HUDEP-2 (cell line): ENCODE results near the gene CELSR1.

Source experiments
- DNase-seq, 76 experiments: peaks; one replicate each; lab custom pipeline; 2025; ENCODE audit not compliant: unreplicated experiment in 76 of 76; lab: John Stamatoyannopoulos, UW

CELSR1 gene

DNA sequence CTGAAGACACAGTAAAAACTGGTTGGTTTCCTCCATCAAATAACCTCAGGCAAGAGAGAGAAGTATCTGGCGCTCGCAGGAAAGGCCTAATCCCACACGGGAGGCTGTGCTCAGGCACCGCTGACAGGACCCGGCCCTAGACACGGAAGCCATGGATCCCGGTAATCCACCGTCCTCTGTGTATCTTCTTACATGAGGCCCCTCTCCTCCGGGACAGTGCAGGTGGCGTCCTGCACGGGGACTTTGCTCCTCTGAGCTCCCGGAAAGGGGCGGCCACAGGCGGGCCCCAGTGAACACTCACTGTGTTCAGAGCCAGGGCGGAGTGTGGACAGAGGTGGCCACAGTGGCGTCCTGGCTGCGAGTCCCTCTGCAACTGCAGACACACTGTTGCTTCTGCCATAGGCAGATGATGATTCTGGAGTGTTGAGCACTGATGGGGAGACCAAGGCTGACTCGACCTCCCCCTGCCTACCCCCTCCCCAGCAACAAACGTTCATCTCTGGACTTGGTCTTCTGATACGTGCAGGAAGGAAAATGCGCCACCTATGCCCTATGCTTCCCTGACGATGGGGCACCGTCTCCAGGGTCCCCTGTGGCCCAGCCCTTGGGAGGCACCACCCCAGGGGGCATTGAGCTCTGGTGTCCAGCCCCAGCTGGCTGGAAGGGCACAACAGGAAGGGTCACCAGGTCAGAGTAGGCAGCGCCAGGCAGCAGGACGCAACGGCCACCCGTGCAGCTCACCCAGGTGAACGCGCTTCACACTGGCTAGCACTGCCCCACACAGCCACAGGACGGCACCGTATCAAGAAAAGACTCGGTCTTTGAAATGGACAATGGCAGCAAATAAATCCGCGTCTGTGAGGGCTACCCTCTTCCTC lies 106.2 kb downstream of the CELSR1 start:
- DNase-seq, result no peak

DNA sequence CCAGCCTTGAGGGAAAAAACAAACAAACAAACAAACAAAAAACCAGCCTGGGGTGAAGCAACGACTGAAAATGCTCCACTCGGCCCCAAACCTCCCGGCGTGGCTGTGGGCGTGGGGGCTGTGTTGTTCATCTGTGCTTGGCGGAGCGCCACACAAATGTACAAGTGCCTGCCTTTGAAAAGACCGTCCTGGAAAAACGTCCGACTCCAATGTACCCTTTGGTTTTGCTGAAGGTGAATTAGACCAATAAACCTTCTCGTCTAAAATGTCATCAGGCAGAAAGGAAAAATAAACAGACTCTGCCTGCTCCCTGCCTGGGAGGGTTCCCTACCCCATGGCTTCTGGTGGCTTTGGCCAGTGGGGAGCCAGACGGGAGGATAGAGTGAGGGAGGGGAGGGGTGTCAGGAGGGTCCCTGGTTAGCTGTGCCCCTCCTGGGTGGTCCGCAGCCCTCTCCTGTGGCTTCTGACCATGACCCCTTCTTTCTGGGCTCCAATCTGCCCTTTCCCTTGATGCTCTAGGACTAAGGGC lies 108.0 kb downstream of the CELSR1 start:
- DNase-seq, result no peak

DNA sequence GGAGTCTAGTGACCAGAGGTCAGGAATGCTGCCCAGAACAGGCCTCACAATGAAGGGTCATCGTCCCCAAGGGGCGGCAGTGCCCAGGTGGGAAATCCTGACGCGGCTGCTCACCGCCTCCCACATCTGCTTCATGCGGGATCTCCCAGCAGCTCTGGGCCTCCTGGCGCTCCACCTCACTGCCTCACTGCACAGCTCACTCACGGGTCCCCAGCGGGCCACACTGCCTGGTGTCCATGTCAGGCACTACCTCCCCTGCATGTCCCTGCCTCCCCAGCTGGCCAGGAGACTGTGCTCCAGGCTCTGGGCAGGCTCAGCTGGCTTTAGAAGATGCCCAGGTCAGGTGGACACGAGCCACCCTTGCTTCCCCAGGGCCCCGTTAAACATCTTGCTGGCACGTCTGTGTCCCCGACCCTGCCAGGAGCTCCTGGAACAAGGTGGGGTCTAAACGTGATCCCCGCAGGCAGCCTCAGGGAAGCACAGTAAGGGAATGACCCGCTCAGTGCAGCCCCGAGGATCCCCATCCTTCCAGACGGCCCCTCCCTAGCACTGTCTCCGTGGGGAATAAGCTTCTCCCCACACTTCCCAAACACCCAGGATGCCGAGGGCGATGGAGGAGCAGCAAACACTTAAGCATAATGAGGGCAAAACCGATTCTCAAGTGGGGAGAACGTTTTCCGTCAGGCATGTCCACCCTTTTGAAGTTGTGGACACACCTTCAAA lies 108.7 kb downstream of the CELSR1 start:
- DNase-seq, result no peak

DNA sequence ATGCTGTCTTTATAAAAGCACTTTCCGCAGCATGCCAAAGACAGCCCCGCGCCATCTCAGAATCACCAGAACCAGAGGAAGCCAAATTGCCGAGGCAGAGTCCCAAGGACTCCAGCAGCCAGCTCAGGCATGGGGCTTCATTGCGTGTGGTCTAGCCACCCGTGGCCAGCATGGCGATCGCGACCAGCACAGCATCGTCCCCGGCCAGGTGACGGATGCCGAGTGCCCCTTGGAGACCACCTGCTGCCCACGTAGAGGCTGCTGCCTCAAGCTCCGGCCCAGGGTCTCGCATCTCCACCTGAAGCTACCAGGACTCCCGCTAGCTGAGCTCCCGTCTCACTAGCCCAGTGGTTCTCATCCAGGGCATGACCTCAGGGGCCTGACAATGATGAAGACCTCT lies 109.2 kb downstream of the CELSR1 start:
- DNase-seq, result no peak

DNA sequence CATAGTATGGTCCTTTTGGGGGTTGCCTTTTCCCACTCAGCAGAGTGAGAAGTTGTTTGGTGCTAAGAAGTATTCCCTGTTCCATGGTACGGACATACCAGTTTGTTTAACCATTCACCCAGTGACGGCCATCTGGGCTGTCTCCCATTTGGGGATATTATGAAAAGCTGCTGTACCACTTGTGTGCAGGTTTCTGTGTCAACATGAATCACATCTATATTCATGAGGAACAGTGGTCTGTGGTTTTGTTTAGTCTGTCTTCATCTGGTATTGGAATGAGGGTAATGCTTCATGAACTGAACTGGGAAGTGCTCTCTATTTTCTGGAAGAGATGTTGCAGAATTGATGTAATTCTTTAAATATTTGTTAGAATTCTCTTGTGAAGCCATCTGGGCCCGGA lies 112.4 kb downstream of the CELSR1 start:
- DNase-seq, result no peak

DNA sequence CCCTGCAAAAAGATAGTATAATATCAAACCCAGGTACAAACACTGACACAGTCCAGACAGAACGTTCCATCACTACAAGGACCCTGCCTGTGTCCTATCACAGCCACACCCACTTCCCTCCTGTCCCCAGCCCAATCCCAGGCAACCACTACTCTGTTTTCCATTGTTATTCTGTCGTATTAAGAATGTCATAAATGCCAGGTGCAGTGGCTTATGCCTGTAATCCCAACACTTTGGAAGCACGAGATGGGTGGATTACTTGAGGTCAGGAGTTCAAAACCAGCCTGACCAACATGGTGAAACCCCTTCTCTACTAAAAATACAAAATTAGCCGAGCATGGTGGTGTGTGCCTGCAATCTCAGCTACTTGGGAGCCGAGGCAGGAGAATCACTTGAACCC lies 112.9 kb downstream of the CELSR1 start:
- no peak for DNase-seq

DNA sequence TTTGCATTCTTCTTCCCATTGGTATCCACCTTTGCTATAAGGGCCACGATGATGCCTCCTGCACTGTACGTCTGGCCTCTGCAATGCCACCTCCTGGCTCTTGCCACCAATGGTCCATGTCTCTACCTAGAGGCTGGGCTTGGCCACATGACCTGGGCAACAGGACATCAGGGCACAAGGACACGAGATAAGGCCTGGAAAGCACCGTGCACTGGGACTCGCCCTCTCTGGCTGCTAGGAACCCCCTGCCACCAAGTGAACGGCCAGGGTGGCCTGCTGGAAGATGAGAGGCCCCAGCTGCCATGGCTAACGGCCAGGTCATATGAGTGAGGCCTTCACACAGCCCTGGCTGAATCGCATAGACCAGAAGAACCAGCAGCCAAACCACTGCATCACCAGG lies 114.5 kb downstream of the CELSR1 start:
- peak in 1 of 76 experiments; percentile 6 for DNase-seq

DNA sequence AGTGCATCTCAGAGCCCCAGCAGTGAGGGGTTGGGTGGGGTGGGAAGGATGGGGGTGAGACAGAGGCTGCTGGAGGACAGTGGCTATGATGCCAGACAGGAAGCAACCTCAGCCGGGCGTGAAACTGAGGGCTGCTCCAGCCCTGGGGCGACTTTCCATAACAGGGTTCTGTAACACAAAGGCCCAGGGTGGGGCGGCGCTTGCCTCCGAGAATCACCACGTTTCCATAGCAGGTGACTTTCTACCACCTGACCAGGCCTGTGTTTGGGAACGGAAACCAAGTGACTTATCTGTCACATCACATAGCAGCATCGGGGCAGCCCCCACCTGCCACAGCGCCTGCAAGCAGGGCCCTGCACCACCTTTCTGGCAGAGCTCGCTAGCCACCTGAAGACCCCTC lies 116.2 kb downstream of the CELSR1 start:
- DNase-seq, result no peak

DNA sequence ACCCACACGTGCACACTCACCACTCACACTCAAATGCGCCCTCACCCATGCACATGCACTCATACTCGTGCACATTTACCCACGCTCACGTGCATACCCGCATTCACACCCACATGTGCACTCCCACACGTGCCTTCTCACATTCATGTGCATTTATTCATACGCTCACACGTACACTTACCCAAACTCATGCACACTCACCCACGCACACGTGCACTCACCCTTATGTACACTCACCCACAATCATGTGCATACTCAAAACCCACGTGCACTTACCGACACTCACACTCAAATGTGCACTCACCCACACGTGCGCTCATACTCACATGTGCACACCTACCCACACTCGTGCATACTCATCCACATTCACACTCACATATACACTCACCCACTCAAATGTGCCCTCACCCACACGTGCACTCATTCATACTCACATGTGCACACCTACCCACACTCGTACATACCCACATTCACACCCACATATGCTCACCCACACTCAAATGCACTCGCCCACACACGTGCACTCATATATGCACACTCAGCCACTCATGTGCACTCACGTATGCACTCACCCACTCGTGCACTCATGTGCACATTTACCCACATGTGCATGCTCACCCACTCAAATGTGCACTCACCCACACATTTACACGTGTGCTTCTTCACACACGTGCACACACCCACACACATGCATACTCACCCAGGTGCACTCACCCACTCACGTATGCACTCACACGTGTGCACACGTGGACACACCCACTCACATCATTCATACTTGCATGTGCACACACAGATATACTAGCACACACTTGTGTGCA lies 117.5 kb downstream of the CELSR1 start:
- DNase-seq, result no peak

DNA sequence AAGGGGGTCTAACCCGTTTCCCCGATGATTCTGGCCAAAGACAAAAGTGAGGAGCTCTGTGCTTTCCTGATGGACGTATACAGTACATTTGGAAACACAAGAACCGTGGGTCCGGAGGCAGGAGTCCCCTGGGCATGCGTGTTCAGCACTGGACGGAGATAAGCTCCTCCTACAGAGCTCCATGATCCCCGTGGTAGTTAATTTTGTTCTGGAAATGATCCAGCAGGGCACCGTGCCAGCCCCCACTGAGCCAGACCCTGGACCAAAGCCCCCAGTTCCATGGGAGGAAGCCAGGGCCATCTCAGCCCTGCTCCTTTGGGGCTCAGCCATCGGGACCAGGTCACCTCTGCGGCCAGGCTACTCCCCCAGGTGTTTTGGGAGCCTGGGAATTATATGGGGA lies 118.6 kb downstream of the CELSR1 start:
- no peak for DNase-seq

DNA sequence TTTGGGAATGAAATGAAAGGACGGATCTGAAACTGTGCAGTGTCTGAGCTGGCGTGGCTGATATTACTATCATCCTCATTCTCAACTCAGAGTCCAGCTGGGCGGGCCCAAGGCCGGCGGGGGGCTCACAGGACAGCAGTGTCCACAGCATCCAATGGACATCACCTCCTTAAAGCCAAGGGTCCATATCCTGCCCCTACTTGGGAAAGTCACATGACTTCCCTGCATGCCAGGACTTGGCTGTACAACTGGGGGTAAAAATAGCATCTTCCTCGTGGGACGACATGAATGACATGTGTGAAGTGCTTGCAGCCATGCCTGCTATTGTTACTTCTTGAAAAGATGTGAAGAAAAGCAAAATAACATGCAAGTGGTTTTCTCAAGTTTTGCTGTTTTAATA lies 119.7 kb downstream of the CELSR1 start:
- no peak for DNase-seq

DNA sequence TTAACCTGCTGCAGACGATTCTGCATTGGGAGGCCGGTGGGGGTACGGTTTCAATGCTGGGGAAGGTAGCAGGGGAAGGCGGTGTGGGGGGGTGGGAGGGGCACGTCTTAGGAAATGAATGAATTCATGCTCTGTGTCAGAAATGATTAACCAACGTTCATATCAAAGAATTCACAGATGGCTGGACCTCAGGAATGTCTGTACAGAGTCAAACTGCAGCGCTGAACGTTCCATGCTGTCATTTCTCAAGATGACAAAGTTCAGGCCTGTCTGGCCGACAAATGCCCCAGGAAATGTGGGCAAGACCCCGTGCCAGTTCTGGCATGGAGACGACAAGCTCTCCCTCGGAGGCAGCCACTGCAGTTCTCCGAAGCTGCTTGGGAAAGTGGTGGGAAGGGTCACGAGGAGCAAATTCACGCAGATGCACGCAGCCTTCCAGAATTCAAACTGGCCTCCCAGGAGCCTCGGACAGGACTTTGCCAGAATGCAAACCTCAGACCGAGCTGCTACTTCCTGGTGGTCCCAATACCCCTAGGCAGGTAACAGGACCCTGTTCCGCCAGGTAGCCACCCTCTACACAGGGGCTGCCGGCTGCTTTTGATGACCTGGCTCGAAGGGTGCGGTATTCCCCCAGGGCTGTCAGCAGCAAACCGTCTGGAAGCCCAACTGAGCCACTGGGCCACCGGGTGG lies 120.4 kb downstream of the CELSR1 start:
- DNase-seq, result no peak

DNA sequence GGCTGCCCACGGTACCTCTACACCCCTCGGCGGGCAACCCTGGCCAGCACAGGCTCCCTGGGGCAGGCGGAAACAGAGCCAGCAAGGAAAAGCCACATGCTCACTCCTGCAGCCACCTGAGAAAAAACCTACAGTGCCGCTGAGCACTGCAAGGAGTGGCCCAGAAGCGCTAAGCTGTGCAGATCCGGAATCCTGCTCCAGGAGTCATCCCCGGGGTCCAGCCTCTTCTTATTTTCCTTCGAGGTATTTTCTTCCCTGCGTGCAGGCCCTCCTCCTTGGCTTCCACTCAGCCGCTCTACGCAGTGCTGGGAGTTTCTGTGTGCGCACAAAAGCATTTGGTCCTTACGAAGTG lies 120.9 kb downstream of the CELSR1 start:
- no peak for DNase-seq

DNA sequence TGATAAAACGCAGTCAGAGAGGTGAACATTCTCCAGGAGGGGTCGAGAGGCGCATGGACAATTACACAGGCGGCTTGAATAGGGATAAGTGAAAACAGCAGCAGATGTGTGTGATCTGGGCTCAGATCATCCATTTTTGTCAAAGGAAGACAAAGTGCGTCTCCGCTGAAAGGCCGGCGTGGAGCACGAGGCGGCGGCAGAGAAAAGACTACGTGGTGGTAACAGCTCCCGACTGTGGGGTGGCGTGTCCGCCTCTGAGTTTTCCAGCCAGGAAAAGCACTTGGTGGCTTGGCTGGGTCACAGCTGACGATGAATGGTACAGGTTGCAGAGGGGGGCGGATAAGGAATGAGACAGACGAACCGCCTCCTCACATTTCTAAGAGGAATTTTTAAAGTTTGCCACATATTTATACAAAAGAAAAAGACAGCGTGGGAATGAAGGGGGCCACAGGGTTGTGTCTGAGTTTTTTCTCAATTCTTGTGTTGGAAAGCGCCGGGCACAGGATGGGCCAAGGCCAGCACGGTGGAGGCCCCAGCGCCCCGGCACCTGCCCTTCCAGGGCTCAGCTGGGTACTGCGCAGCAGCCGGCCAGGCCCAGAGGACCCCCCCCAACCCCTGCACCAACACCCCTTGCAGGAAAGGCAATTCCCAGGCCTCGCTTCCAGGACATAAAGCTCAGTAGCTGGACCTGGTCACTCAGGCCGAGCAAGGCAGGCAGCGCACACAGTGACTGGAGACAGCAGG lies 121.5 kb downstream of the CELSR1 start:
- DNase-seq, result no peak

DNA sequence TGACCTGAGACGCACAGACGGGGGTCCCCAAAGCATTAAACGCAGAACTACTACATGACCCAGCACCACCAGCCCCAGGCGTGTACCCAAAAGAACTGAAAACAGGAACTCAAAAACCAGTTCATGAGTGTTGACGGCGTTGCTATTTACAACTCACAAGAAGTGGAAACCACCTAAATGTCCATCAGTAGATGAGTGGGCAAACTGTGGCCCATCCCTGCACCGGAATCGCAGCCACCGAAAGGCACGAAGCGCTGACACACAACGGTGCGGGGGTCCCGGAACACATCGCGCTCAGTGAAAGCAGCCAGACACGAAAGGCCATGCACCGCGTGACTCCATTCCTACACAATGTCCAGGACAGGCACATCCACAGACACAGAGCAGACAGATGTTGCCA lies 122.7 kb downstream of the CELSR1 start:
- no peak for DNase-seq

DNA sequence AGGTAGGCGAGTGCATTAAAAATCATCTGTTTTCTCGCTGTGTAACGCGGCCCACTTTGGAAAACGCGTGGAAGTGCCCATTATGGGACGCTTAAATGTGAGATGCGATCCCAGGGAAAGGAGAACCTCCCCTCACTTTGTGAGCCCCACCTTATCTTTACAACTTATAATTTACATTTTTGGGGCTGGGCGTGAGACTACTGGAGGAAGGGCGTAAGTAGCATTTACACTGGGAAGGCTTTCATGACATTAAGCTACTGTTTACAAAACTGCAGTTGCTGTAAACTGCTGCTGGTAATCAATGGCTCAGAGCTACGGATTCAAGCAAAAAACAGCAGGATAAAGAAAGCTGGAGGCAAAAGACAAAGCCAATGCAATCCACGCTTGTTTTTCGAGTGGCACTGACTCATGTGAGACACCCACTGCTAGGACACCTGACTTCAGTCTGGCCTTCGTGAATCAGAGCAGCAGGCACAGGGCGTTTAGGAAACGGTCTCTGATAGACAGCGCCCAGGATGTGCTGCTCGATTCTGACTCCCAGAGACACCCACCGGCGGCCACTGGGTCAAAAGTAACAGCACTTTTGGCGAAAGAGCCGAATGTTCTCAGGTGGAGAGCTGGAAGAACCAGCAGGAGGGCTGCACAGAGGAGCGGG lies 123.6 kb downstream of the CELSR1 start:
- no peak for DNase-seq

DNA sequence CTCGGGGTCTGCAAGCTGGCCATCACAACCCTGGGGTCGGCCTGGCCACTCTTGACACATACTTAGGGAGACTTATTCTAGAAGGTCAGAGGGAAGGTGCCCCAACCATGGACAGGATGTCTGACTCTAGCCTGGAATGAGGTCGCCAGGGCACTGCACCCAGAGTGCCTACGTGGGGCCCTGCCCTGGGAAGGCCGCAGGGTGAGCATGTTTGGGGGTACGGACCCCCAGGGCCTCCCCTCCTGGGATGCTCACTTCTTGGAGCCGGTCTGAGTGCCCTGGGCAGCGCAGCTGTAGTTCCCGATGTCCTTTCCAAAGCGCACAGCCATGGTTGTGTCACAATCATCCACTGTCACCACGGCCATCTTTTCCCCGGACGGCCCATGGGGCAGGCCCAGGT lies 126.1 kb downstream of the CELSR1 start:
- DNase-seq, result no peak

DNA sequence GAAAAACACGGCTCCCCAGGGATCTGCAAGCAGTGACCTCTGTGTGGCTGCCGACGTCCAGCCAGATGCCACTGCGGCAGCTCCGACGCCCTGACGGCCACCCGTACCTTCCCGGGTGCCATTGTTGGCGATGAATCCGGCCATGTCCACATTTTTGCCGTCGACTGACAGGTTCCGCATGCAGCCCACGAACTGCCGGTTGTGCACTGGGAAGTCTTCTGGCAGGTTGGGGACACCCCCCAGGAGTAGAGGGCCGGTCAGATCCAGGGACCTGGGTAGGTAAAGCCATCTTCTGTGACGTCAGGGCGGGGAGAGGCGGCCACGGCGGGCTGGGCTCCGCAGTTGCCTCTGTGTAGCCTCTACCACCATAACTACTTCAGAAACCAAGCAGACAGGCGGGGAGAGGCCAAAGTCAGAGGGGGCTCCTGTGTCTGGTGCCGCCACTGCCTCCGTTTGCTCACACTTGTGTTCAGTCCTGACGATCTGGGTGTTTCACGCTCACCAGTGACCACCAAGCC lies 127.1 kb downstream of the CELSR1 start:
- no peak for DNase-seq

DNA sequence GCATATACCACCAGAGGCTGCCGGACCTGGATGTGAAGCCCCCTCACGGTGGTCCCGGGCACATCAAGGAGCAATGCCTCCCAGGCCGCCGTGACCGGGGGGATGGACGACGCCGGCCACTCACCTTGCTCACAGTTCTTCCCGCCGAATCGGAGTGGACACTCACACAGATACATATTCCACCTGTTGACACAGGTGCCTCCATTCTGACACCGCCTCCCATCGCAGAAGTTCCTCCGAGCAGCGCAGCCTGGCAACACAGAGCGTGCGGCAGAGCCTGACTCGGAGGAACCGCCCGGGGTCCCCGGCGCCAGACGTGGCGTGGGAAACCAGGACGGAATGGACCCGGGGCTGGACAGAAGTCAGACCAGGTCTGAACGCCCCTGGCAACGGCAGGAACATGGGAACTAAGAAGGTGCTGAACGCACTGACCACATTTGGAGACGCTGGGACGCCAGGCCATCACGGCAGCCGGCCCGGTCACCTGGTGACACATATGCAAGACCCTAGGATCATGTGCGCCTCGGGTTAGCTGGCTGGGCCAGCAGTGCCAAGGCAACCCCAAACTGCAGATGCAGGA lies 127.7 kb downstream of the CELSR1 start:
- no peak for DNase-seq
